ENCODE results near the gene PPP2R5A.
"Not testable (repeated sequence)": the region's sequence is repeated elsewhere in the genome, so short reads cannot be mapped to it uniquely, and the experiment has no call there.

The PPP2R5A gene

DNA sequence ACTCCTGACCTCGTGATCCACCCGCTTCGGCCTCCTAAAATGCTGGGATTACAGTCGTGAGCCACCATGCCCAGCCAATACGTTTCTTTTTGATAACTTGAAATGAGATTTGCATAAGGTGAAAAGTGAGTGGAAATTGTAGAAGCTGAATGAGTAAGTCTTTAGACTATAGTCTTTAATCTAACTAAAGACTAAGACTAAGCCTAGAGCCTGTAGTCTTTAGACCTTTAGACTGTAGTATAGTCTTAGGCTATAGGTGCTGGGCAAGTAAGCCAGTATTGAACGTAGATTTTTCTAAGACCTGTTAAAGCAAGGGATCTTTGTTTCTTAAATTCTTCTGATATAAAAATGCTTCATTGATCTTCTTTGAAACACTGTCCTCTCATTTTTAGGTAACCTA lies 12.1 kb downstream of the PPP2R5A start:
- no peak for DNase-seq (ENCODE audit: low read depth)

DNA sequence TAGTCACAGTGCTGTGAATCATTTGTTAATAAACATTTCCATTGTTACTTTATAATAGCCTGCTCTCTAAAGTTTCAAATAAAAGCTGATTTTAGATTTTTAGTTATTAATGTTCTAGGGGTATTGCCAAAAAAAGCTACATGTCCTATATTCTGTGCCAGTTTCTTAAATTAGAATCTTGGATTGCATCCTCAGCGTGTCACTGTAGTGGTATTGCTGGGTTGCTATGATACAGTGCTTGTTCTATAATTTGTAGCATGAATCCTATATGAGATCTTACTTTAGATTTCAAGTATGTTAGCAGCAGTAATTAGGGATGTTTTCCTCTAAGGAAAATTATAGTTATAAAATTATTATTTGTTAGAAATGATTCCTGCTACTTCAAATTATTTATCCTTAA lies 16.4 kb downstream of the PPP2R5A start:
- DNase-seq (ENCODE audit: low read depth) = no peak

DNA sequence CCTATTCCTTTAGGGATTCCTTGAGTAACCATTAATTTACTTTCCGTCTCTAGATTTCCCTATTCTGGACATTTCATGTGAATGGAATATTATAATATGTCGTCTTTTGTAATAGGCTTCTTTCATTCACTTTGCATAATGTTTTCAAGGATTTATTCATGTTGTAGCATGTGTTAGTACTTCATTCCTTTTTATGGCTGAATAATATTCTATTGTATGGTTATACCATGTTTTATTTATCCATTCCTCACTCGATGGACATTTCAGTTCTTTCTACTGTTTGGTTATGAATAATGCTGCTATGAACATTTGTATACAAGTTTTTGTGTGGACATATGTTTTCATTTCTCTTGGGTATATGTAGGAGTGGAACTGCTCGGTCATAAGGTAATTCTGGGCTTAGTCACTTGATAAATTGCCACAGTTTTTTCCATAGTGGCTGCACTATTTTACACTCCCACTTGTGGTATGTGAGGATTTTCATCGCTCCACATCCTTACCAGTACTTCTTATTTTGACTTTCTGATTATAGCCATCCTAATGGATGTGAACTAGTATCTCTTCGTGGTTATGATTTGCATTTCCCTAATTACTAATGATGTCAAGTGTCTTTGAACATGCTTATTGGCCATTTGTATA lies 17.7 kb downstream of the PPP2R5A start:
- DNase-seq (ENCODE audit: low read depth) = no peak

DNA sequence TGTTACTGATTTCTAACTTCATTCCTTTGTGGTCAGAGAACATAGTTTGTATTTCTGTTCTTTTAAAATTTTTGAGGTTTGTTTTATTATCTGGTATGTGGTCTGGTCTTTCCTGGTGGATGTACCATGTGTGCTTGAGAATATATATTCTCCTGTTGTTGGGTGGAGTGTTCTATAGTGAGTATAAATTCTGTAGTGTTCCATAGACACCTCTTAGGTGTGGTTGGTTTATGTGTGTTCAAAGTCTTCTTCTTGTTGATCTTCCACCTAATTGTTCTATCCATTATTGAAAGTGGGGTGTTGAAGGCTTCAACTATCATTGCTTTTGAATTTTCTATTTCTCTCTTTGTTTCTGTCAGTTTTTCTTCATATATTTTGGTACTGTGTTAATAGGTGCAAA lies 20.1 kb downstream of the PPP2R5A start:
- no peak for DNase-seq (ENCODE audit: low read depth)

DNA sequence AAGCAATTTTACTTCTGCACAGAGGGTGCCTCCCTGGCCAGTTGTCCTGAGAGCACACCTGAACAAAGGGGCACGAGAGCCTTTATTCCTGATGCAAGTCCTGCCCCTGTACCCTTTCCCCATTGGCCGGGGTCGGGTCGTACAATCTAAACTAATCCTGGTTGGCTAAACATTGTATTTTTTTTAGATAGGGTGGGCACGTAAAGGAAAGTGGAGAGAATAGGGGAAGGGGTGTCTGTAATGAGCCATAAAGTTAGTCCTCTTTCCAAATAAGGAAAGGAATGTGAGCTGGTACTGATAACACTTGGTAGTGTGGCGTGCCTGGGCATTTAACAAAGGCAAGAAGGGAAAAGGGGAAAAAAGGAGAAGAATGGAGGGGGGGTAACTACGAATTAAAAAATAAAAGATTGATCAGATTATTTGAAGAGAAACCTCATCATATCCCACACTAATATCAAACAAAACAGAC lies 20.8 kb downstream of the PPP2R5A start:
- DNase-seq (ENCODE audit: low read depth) = not testable (repeated sequence)

DNA sequence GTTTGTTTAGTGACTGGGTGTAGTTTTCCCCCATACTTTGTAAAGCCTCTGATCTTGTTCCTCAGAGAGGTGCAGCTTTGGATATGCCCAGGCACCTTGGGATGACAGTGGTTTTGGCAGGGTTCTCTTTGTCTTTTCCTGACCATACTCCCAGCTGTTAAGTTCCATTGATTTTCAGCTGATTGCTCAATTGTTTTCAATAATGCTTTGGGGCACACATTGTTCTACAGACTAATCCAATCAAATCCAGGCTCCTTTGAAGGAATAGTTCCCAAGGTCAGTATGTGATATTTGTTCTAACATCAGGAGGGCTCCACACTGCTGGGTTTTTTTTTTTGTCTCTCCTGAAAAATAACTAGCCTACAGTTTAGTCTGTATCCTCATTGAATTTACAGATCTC lies 24.8 kb downstream of the PPP2R5A start:
- DNase-seq (ENCODE audit: low read depth) = no peak

DNA sequence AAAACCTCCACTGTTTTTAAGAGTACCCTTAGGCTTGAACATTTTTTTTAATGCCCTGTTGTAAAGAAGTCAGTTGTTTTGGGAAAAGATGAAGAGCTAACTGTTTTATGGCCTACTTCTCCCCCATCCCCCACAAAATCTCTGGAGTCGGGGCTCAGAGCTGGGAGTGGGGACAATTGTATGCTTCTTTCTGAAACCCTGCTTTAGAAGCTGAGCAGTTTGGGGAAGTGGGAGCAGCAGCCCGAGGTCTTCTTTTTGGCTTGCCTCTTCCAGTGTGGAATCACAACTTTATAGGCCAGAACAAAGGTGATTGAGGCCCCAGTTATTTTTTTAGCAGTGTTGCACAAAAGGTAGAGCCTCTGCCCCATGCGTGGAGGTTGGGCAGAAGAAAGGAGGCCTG lies 25.2 kb downstream of the PPP2R5A start:
- DNase-seq (ENCODE audit: low read depth) = no peak

DNA sequence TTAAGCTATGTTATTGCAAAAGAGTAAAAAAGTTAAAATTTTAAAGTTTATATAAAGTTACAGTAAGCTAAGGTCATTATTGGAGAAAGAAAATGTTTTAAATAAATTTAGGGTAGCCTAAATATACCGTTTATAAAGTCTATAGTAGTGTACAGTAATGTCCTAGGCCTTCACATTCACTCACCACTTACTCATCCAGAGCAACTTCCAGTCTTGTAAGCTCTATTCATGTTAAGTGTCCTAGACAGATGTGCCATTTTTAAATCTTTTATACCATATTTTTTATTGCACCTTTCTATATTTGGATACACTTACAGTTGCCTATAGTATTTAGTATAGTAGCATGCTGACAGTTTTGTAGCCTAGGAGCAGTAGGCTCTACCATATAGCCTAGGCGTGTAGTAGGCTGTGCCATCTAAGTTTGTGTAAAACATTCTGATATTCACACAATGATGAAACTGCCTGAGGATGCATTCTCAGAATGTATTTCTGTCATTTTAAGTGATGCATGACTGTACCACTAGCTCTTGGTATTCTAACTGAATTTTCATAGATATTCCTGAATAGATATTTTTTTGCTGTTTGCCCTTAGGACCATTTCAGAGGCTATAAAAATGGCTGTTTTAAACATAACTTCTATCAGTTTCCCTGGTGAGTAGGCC lies 26.8 kb downstream of the PPP2R5A start:
- no peak for DNase-seq (ENCODE audit: low read depth)

DNA sequence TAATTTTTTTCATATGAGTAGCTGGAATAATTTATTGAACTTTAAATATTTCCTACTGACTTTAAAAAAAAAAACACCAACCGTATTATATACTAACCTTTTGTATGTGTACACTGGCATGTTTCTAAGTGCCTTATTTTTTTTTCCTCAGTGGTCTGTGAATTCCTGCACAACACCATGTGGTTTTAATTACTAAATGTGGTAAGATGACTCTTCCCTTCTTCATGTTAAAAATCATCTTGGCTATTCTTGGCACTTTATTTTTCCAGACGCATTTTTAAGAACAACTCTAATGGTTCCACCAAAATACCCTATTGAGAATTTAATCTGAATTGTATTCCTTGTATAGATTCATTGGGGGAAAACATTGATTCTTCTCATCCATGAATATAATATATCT lies 28.4 kb downstream of the PPP2R5A start:
- no peak for DNase-seq (ENCODE audit: low read depth)

DNA sequence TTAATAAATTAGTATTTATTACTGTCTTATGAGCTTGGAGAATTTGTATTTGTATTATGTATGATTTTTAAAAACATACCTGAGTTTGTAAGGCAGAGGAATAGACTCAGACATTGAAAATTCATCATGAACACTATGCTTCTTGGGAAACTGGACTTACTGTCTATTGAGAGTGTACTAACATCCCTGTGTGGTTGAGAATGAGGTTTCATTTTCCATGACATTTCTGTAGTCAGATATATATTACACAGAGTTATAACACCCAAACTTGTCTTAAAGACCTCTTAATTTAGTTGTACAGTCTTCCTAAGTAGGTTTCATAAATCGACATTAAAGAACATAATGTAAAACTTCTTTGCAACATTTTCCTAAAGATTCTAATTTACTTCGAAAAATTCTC lies 30.0 kb downstream of the PPP2R5A start:
- DNase-seq (ENCODE audit: low read depth) = no peak

DNA sequence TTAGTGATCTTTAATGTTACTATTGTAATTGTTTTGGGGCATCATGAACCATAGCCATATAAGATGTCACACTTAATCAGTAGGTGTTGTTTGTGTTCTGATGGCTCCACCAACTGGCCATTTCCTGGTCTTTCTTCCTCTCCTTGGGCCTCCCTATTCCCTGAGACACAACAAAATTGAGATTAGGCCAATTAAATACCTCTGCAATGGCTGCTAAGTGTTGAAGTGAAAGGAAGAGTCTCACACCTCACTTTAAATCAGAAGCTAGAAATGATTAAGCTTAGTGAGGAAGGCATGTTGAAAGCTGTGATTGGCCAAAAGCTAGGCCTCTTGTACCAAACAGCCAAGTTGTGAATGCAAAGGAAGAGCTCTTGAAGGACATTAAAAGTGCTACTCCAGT lies 30.7 kb downstream of the PPP2R5A start:
- DNase-seq (ENCODE audit: low read depth) = no peak

DNA sequence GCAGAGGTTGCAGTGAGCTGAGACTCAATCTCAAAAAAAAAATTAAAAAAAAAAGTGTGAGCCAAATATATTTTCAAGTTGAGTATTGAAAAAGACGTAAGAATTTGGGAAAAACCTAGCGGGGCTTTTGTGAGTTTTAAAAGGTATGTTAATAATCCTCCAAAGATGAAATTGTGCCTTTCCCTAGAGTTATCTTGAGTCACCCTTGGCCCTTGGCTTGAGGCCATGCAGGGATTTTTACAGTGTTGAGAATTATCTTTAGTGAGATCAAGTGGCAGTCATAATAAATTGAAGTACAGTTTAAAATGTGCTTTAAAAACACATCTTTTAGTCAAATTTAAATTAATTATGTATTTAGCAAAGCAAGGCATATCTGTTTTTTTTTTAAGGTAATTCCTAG lies 32.7 kb downstream of the PPP2R5A start:
- DNase-seq (ENCODE audit: low read depth) = no peak

DNA sequence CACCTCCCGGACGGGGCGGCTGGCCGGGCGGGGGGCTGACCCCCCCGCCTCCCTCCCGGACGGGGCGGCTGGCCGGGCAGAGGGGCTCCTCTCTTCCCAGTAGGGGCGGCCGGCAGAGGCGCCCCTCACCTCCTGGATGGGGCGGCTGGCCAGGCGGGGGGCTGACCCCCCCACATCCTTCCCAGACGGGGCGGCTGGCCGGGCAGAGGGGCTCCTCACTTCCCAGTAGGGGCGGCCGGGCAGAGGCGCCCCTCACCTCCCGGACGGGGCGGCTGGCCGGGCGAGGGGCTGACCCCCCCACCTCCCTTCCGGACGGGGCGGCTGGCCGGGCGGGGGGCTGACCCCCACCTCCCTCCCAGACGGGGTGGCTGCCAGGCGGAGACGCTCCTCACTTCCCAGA lies 35.8 kb downstream of the PPP2R5A start:
- not testable (repeated sequence) for DNase-seq (ENCODE audit: low read depth)

DNA sequence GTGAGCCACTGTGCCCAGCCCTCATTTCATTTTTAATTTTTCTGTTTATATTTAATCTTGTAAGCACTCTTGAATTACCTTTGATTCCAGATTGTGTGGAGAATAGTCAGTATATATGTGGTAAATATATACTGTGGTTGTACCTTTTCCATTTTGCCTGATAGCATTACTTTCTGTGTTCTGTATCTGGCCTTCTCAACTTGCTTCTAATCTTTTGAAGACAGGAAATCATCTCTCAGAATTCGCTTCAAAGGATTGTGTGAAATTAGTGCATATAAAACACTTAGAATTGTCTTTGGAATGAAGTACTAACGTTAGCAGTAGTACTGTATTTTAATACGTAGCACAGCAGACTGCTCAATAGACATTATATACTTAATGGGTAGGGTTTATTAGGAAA lies 37.9 kb downstream of the PPP2R5A start:
- no peak for DNase-seq (ENCODE audit: low read depth)

DNA sequence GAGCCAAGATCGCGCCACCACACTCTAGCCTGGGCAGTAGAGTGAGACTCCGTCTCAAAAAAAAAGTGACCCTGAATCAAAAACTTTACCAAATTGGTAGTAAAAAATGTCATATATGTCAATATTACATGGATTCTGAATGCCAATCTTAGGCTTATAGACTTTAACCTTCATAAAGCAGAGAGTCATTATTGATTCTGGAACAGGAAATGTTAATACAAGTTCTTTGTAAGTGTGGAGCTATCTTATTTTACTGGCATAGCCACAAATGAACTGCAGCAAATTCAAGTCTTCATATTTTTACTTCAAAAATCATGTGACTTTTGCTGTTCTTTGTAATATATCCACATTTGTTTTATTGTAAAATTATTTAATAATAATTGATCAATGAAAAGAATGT lies 41.3 kb downstream of the PPP2R5A start:
- no peak for DNase-seq (ENCODE audit: low read depth)

DNA sequence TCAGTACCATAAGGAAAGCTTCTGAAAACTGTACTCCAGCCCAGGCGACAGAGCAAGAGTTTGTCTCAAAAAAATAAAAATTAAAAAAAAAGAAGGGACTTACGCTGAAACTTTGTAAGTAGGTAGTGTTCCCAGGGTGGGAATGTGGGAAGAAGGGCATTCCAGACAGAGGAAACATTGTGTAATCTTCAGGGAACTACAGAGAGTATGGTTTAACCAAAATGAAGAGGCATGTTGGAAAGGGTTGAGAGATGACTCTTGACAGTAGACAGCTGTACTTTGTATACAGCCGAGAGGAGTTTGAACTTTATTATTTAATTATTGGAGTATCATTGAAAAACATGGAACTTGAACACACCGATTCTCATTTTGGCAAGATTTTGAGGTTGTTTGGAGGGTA lies 43.0 kb downstream of the PPP2R5A start:
- DNase-seq (ENCODE audit: low read depth) = no peak

DNA sequence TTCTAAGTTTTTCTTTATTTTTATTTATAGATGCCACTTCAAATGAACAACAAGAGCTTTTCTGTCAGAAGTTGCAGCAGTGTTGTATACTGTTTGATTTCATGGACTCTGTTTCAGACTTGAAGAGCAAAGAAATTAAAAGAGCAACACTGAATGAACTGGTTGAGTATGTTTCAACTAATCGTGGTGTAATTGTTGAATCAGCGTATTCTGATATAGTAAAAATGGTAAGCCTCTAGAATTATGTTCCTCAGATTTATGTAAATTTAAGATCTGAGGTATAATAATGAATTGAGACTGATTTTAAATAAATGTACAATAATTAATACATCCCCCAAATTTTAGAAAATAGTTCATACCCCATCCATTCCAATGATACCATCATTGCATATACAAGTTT lies 43.9 kb downstream of the PPP2R5A start:
- DNase-seq (ENCODE audit: low read depth) = no peak

DNA sequence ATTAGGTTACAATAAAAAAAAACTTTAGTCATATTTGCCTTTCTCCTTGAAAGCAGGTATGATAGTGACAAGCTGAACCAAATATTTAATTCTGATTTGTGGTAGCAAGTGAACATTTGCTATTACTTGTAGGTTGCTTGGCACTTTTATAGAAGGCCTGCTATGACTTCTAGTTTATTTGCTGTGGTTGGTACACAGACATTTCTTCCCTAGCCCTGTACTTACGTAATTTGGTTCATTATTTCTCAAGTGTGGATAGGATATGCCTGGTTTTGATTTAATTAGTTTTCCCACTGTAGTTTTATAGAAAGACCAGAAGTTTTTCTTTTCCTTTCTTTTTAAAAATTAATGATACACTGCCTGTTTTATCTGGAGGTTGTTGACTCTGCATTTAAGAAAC lies 55.9 kb downstream of the PPP2R5A start:
- no peak for DNase-seq (ENCODE audit: low read depth)

DNA sequence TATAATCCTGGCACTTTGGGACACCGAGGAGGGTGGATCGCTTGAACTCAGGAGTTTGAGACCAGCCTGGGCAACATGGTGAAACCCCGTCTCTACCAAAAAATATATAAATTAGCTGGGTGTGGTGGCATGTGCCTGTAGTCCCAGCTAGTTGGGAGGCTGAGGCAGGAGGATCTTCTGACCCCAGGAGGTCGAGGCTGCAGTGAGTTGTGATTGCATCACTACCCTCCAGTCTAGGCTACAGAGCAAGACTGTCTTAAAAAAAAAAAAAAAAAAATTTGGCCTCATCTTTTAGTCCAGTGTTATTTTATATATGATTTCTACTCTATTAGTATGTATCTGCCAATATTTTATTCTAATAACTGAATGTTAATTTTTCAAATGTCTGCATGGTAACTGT lies 59.7 kb downstream of the PPP2R5A start:
- DNase-seq (ENCODE audit: low read depth) = no peak

DNA sequence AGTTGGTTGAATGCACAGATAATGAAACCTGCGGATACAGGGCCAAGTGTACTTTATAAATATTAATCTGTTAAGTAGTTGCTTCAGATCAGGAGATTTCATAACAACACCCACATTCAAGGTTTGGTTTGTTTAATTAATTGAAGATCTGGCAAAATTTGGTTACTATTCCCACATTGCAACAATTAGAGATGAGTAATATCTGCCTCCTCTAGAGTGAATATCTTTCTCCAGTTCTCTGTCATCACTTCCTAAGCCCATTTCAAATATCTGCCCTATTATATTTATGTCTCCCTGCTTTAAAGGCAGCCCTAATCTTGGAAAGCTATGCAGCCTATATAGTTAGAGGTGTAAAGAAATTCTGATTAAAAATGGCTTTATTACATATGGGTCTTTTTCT lies 61.4 kb downstream of the PPP2R5A start:
- DNase-seq (ENCODE audit: low read depth) = no peak

DNA sequence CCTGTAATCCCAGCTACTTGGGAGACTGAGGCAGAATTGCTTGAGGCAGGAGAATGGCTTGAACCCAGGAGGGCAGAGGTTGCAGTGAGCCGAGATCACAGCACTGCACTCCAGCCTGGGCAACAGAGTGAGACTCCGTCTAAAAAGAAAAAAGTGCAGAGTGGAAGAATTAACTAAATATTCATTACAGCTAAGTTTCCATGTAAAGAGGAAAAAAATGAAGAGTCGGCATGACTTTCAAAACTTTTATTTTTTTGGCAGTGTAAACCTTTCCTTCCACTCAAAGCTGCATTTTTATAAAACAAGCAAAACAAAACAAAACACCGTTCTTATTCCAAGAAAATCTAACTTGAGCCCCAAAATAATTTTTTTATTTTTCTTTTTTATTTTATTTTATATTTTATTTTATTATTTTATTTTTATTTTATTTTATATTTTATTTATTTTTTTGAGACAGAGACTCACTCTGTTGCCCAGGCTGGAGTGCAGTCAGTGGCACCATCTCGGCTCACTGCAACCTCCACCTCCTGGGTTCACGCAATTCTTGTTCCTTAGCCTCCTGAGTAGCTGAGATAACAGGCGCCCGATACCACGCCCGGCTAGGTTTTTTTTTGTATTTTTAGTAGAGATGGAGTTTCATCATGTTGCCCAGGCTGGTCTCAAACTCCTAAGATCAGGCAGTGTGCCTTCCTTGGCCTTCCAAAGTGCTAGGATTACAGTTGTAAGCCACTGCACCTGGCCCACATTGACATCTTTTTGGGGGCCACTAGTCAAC lies 66.6 kb downstream of the PPP2R5A start:
- DNase-seq (ENCODE audit: low read depth) = no peak

DNA sequence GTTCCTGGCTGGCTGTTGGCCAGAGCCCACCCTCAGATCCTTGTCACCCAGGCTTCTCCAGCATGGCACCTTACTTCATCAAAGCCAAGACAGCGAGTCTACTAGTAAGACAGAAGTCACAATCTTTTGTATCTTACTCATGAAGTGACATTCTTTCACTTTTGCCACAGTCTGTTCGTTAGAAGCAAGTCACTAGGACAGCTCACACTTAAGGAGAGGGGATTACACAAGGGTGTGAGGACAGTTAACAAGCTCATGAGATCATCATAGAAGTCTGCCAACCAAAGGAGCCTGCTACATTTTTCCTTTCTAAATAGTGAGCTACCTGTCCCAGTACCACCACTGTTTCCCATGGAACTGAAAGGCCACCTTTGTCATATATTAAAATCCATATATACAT lies 68.0 kb downstream of the PPP2R5A start:
- no peak for DNase-seq (ENCODE audit: low read depth)

DNA sequence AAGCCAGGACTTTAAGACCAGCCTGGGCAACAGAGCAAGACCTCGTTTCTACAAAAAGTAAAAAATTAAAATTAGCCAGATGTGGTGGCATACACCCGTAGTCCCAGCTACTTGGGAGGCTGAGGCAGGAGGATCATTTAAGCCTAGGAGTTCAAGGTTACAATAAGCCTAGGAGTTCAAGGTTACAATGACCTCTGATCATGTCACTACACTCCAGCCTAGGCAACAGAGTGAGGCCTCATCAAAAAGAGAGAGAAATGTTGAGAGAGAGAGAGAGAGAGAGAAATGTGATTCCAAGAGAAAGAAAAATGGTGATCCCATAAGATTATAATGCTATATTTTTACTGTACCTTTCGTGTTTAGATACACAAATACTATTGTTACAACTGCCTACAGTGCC lies 69.3 kb downstream of the PPP2R5A start:
- no peak for DNase-seq (ENCODE audit: low read depth)

Data from activated T-helper 9 cell treated with anti-CD3 and anti-CD28 coated beads, Interleukin-2, amount 50 U/mL, for 16 hours (primary cell).